GM19023 (cell line): ENCODE measurements around the gene ATG7.
A peak's percentile ranks its signal among the peaks of the same experiment; 100 is the strongest.

ENCODE experiments used
- ATAC-seq: cut with Tn5 transposase; IDR thresholded peaks from one replicate; pipeline ENCODE4 v1.9.1; 2021; ENCODE audit warnings: mild to moderate bottlenecking, moderate library complexity; ENCODE audit not compliant: unreplicated experiment

ATG7 gene

GRCh38 chr3:11290743-11291680, 18.8 kb downstream of the ATG7 start:
- peak; percentile 38 for ATAC-seq

GRCh38 chr3:11291808-11292207, 19.6 kb downstream of the ATG7 start:
- no peak for ATAC-seq

- ATAC-seq = no peak
Observed at GRCh38 chr3:11297126-11297525, 24.9 kb downstream of the ATG7 start.

DNA sequence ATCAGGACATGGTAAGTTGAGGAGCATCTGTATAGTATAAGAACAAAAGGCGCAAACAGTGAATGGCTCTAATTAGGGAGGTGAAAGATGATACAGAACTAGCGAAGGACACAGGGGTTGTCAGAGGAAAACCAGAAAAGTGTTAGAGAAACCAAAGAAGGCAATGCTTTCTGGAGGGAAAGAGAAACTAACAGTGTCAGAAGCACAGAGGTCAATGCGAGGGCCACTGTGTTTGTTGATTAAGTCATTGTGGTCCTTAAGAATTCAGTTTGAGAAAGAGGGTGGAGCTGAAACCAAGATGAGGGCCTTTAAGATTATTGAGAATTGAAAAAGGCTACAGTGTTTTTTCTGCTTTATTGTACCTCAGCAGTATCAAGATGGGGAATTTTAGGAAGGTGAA, 28.8 kb downstream of the ATG7 start:
- peak; percentile 88 for ATAC-seq

- ATAC-seq = no peak
Observed at GRCh38 chr3:11302444-11302843, 30.2 kb downstream of the ATG7 start.

DNA sequence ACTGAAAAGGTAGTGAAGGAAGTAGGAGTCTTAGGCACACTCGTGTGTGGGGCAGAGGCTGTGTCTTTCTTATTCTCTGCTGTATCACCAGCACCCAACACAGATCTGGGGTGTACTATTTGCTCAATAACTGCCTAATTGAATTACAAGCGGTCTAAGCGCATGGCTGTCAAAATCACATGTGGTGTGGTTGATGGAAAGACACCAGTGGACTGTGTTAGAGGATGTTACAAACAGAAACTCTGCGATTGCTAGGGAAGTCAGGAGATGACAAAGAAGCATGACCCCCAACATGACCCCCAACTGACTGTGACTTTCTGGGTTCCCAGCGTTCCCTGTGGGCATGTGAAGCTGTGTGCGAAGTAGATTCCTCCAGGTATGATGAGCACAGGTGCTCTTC, 32.0 kb downstream of the ATG7 start:
- ATAC-seq = no peak

- no peak for ATAC-seq
Observed at GRCh38 chr3:11305509-11305908, 33.3 kb downstream of the ATG7 start.

GRCh38 chr3:11306817-11307589, 34.8 kb downstream of the ATG7 start:
- no peak for ATAC-seq

- ATAC-seq = no peak
Observed at GRCh38 chr3:11307830-11308432, 35.7 kb downstream of the ATG7 start.

DNA sequence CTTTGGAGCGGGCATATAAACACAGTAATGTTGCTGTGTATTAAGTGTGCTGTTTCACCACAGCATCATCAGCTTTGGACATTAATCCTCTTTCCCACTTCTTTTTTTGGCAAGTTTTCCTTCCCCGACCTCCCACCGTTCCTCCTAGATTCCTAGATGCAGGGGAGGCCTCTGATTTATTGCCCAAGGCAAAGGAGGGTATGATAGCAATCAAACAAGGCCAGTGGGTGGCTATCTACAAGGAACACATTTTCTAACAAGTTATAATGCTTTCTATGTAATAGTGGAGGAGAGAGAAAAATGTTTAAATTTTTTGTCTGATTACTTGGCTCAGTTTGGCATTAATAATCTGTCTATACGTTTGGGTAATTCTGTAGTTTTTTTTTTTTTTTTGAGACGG, 38.1 kb downstream of the ATG7 start:
- no peak for ATAC-seq

- ATAC-seq = no peak
Observed at GRCh38 chr3:11312166-11312565, 40.0 kb downstream of the ATG7 start.

- no peak for ATAC-seq
Observed at GRCh38 chr3:11317300-11317699, 45.1 kb downstream of the ATG7 start.

DNA sequence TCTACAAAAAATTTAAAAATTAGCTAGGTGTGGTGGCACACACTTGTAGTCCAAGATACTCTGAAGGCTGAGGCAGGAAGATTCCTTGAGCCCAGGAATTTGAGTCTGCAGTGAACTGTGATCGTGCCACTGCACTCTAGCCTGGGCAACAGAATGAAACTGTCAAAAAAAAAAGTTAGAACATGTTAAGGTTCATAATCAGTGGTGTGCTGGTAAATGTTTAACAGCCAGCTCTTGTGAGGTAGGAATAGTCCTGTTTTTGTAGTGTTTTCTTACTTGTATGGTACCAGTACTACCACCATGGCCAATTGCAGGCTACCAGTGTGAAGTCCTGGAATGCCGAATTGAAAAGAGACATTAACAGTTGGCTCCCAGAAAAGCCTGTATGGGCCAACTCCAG, 50.7 kb downstream of the ATG7 start:
- ATAC-seq = no peak

- no peak for ATAC-seq
Observed at GRCh38 chr3:11323813-11324212, 51.6 kb downstream of the ATG7 start.

DNA sequence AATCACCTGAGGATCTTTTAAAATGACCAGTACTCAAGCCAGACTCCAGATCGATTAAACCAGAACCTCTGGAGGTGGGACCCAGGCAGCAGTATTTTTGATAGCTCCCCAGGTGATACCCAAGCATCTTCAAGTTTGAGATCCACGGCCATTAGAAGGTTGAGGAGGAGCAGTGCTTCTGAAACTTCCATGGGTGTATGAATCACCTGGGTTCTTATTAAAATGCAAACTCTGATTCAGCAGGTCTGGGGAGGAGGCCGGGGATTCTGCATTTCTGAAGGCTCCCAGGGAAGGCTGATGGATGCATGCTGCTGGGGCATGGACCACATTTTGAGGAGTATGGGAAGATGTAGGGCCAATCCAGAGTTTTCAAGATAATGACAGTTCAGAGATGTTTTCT, 55.4 kb downstream of the ATG7 start:
- ATAC-seq = no peak

- ATAC-seq = no peak
Observed at GRCh38 chr3:11328196-11328945, 56.2 kb downstream of the ATG7 start.

- ATAC-seq = no peak
Observed at GRCh38 chr3:11329777-11330176, 57.6 kb downstream of the ATG7 start.

- ATAC-seq = no peak
Observed at GRCh38 chr3:11331101-11331500, 58.9 kb downstream of the ATG7 start.

DNA sequence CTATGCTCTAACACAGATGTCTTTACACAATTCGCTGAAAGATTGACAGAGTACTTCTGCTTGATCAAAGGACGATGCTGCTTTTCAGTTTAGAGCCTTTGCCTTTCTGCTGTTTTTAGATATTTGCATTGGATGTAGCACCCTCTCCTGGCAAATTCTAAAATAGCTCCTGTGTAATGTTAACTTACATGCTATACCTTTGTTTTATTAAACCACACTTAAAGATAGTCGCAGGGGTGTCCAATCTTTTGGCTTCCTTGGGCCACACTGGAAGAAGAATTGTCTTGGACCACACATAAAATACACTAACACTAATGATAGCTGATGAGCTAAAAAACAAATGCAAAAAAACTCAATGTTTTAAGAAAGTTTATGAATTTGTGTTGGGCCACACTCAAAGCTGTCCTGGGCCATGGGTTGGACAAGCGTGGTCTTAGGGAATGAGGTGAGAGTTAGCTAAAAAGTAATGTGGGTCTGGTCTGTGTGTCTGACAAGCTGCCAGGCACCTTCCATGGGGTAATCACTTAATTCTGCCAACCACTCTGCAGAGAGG, 62.9 kb downstream of the ATG7 start:
- no peak for ATAC-seq

DNA sequence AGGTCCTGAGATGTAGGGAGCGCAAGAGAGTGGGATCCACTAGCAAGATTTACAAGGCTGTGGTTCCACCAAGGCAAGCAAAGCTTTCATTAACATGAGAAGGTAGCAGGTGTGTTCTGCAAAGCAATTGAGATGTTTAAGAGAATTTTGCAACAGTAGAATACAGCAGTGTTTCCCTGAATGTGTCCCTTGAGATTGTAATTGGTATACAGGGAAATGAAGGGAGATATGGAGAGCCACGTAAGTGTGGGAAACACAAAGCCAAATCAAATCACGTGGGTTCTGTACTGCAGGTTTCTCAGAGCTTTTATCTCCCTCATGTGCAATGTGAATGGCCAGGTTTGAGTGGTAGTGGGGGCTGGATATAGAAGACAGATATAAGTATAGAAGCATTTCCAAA, 67.3 kb downstream of the ATG7 start:
- no peak for ATAC-seq

DNA sequence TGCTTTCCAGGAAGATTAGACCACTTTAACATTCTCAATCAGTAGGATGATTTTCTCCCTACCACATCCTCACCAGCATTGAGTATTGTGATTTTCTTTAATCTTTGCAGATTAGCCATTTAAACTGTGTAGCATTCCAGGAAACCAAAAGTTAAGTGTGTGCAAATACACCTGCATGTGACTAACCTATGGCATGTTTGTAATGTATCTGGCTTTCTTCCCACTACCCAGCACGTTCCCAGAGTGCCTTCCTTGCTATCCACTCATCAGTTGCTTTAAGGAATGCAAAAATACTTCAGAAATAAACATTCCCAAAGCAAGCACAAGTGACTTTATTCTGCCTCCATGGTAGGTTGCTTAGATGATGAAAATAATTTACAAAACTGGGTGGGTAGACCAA, 74.2 kb downstream of the ATG7 start:
- no peak for ATAC-seq
